Activated CD4-positive, alpha-beta T cell treated with anti-CD3 and anti-CD28 coated beads for 48 hours (primary cell): ENCODE measurements around the gene RAB3A.
"Not testable (repeated sequence)": the region's sequence is repeated elsewhere in the genome, so short reads cannot be mapped to it uniquely, and the experiment has no call there.

Experiments
- DNase-seq: peaks from one replicate; pipeline ENCODE4 v3.0.0-alpha.2; 2020

The RAB3A gene

DNA sequence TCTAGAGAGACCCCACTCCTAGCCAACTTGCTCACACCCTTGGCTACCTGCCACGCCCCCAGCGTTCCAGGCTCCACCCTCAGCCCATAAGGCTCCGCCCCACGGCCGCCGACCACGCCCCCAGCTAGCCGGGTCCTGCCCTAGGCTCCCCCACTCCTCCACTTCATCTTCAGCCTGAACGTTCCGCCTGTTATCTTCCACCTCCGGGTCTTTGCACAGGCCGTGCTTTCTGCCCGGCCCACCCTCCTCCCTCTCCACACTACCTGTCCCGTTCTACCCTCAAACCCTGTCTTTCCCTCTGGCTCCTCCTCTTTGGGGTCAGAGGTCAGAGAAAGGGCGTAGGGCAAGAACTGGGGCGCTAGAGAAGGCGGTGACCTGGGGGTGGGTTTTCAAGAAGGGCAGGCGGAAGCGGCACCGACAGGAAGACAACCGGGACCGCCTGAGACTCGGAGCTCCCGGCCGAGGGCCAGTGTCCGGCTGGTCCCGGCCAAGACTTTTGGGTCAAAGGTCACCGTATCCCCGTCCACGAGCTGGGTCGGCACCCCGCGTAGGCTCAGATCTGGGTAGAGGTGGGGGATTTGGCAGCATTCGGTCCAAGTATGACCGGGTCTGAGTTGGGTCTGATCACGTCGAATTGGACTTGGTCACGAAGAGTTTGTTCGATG, 20.1 kb upstream of the RAB3A start:
- DNase-seq = peak; percentile 65

DNA sequence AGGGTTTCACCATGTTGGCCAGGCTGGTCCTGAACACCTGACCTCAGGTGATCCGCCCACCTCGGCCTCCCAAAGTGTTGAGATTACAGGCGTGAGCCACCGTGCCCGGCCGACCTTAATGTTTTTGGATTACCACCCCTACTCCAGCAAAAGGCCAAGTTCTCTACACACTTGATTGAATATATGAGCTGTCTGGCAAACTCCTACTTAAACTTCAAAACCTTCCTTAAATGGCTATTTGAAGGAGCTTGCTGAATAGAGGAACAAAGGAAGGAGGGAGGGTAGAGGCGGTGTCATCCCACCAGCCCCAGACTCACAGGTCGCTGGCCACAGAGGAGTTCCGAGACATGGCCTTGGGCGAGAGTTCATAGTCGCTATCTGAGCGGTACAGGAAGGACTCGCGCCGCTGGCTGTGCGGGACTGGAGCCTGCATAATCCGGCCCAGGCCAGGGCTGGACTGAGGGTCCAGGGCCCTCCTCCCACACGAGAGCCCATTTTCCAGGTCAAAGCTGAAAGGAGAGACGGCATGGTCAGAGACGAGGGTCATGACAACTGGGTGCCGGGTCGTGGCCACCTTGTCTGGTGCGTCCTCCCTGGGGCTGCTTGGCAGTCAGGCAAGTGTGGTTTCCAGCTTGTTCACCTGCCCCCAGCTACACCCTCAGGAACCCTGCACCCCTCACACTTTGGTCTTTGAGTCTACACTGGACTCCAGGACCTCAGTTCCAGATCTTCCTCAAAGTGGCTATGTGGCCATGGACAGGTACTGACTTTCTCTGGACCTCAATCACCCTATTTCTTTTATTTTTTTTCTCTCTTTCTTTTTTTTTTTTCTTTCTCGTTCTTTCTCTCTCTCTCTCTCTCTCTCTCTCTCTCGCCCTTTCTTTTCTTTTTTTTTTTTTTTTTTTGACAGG, 18.2 kb upstream of the RAB3A start:
- no peak for DNase-seq

DNA sequence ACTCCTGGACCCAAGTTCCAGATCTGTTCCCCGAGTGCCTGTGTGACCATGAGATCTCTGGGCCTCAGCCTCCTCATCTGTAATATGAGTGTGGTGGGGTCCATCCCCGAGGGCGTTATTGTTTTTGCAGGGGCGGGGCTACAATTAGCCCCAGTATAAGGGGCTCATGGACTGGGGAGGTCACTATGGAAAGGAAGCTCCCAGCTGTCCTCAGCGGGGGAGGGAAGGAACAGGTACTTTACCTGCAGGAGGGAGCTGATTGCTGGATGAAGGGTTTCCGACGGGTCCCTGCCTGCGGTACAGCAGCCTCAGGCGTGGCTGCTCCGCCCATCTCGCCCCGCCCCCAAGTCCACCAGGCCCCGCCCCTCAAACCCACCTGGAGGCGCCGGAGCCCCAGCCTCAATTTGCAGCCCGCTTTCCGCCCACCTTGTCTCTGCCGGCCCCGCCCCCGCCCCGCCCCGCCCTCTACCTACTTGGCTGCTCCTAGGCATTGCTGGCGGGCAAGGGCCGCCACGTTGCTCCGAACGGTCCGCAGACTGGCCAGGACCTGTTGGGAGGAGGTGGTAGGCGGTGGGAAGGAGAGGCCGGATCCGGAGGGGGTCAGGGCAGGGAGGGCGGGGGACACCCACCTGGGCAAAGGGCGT, 16.9 kb upstream of the RAB3A start:
- DNase-seq = no peak

DNA sequence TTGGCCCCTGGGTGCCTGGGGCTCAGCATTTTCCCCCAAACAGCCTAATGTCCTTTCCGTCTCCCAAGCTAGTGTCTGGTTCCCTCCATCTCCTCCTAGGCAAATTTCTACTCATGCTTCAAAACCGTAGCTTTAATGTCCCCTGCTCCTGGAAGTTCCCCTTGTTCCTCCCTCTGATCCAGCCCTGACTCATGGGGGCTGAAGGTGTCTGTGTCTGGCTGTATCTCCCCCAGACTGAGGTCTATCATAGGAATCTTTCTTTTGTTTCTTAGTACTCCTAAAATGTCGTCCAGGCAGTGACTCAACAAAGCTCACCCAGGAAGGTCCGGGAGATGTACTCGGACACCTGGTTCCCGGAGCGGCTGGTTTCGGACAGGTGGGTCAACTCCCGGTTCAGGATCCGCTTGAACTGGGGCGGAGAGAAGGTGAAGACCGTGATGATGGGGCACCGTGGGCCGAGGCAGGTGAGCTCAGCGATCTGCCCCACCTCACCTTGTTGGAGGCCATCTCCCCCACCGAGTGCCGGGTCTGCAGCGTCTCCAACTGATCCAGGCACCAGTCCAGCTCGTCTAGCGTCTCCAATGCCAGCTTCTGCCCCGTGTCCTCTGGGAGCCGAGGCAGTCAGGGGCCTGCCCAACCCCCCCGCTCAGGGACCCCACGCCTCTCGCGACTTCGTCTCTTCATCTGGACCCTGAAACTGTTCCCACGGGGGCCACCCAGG, 16.2 kb upstream of the RAB3A start:
- DNase-seq = no peak

DNA sequence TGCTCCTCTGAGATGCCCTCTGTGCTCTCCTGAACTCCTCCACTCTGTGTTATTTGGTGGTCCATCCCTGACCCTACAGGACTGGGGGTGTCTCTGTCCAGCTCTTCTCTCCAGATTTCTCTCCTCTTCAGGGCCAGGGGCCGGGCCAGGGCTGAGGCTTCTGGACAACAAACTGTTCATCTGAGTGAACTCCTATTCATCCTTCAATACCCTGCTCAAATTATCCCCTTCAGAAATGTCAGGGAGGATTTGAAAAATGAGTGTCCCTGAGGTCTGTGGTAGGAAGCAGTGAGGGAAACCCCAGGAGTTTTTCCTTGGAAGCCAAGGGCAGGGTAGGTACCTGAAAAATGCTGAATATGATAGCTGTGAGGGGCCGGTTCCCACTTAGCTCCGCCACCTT, 14.8 kb upstream of the RAB3A start:
- no peak for DNase-seq

DNA sequence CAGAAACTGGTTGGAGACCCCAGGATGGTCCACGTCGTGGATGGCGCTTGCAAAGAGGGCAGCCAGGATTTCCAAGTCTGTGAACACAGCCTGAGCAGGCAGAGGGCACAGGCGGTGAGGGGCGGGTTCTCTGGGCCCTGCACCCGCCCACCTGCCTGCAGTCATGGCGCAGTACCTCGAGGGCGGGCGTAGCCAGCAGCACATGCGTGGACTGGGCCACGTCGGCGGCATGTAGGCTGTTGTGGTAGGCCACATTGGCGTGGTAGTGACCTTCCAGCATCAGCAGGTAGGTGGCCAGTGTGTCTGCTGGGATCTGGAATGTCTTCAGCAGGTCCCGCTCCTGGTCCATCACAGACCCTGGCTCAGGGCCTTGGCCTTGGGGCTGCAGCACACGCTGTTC, 14.3 kb upstream of the RAB3A start:
- DNase-seq = no peak

DNA sequence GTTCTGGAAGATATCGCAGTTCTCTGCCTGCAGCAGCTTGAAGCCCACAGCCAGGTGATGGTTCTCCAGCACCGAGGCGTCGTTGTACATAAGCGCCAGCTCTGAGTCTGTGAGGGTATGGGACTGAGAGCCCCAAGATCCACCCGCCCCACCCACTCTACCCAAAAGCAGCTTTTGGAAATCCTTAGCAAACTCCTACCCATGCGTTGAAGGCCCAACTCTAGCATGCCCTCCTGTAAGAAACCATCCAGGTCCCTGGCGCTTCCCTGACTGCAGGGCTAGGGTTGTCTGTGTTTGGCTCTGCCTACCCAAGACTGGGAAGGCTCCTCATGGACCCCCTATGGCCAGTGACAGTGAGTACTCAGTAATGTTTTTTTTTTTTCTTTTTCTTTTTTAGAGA, 12.9 kb upstream of the RAB3A start:
- no peak for DNase-seq

DNA sequence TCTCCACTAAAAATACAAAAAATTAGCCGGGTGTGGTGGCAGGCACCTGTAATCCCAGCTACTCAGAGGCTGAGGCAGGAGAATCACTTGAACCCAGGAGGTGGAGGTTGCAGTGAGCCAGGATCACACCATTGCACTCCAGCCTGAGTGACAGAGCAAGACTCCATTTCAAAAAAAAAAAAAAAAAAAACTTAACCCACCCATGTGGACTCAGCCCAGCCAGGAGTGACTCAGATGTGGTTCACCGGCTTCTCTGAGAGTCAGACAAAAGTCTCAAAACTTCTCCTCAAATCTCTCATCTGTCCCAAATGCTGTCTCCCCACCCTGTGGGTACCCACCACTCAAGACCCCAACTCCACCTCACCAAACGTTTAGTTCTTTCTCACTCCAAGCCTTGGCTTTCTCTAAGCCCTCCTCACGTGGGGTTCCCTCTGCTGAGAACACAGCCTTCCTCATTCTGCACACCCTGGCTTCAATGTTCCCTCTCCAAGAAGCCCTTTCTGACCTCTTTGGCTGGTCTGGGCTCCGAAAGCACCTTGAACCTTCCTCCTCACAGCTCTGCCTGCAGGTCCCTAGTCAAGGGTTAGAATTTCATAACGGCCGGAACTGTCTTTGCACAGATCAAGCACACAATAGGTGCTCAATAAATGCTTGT, 11.1 kb upstream of the RAB3A start:
- DNase-seq = peak; percentile 33

DNA sequence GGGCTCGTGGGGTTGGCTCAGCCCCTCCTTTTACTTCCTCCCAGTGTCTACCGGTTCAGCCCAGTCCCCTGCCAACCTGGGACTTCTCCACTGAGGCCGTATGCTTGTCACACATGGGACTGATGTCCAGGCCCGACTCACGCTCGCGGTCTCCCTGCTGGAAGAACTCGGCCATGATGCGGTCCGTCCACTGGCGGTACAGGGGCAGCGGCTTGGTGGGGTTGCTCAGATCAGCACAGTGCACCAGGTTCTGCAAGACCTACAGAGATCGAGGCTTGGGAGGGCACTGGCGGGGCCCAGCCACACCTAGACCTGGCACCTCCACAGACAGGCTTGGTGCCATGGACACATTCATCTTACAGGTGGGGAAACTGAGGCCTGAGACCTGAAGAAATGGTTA, 7.8 kb upstream of the RAB3A start:
- DNase-seq = no peak

DNA sequence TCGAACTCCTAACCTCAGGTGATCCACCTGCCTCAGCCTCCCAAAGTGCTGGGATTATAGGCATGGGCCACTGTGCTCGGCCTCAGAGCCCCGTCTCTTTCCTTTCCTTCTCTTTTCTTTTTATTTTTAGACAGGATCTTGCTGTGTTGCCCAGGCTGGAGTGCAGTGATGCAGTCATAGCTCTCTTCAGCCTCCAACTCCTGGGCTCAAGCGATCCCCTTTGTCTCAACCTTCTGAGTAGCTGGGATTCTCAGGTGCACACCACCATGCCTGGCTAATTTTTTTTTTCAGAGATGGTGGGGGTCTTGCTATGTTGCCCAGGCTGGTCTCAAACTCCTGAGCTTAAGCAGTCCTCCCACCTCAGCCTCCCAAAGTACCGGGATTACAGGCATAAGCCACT, 6.1 kb upstream of the RAB3A start:
- not testable (repeated sequence) for DNase-seq

DNA sequence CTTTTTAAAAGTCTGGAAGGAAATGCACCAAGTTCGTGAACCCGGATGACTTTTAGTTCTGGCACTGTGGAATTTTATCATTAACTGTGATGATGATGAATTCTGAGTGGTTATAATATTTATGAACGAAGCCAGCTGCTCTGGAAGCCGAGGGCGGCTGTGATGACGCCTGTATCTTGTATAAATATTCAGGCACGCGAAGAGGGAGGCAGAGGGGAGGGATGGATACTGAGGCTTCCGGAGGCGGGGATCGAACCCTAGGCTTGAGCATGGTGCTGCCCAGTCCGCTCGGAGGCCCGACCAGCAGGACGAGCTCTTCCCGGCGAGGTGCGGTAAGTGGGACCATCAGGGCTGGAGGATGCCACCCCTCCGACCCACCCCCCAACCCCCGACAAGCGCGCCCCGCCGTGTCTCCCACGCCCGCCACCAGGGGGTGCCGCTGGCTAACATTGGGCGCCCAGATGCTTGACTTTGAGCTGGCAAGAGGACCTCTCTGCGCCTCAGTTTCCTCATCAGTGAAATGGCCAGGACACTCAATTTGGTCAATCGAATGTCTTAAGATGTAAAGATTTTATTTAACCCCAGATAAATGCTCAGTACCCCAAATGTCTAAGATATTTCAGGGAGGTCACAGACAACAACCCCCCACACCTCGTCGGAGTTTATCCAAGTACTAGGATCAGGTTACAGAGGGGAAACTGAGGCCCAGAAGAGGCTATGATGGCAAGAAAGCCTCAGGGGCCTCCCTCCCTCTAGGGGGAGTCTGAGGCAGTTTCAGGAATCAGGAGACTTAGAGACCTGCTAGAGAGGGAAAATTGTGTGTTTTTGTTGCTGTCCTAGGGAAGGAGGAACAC, 4.5 kb upstream of the RAB3A start:
- peak; percentile 72 for DNase-seq

DNA sequence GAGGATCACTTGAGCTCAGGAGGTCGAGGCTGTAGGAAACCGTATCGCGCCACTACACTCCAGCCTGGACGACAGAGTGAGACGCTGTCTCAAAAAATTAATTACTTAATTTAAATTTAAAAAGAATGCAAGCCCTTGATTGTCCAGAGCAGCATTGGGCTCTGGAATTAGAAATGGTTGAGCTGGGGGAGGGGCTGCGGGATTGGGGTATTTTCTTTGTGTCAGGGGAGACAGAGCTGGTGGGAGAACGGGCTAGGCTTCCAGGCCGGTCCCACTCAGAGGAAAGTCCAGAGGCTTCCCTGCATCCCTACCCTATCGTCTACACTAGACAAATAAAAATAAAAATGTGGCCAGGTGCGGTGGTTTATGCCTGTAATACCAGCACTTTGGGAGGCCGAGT, 2.2 kb upstream of the RAB3A start:
- no peak for DNase-seq

DNA sequence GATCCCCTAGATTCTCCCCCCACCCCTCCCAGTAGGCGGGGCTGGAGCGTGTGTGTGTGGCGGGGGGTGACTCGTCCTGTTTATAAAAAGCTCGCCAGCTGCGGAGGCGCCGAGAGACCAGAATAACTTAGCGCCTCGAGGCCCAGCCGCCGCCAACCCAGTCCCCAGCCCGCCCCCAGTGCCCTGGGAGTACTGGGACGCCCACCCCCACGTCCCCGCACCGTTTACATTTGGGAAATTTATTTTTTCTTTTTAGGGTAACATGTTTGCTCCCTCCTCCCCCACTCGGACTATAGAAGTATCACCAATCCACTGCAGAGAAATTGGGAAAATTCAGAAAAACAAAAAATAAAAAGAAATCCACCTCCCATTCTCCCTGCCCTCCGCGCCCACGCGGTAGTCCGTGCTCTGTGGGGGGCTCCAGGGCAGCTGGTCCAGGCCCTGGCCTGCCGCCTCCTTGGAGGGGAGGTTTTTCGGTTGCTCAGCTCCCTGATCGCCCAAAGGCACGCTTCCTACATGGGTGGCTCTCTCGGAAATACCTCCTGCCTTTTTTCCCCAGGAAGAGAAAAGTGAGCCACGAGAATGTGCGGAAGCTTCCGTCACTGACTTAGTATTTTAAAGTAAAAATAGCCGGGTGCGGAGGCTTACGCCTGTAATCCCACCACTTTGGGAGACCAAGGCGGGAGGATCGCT, 1.5 kb upstream of the RAB3A start:
- peak; percentile 72 for DNase-seq

DNA sequence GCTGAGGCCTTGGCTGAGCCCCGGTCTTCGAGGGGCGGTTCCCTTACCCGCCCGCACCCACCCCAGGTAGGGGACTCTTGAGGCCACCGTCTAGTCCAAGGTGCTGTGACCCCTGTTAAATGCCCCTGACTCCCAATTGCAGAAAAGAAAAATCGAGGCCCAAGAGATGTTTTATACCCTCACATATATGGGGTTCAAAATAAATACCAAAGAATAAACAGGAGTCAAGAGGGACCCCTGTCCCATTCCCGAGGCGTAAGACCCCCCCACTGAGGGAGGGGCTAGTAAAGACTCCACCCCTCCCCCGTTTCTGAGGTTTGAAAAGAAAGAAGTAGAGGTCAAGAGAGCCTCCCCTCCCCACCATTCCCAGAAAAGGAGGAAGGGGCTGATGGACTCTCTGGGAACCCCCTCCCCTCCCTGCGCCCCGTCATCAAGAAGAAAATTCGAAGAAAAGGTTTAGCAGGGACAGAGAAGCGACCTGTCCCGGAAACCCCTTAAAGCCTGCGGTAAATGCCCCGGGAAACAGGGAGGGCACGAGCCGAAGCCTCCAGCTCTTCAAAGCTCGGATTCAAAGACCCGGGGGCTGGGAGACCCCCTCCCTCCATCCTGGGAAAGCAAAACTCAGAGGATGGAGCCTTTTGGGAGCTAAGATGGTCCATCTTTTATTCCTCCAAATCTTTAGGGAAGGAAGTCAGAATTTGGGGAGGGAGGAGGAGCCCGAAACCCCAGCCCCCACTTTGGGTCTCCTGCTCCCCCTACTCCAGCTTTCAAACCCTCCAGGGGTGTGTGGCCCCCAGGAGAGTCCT, 755 bp upstream of the RAB3A start:
- DNase-seq = peak; percentile 23

DNA sequence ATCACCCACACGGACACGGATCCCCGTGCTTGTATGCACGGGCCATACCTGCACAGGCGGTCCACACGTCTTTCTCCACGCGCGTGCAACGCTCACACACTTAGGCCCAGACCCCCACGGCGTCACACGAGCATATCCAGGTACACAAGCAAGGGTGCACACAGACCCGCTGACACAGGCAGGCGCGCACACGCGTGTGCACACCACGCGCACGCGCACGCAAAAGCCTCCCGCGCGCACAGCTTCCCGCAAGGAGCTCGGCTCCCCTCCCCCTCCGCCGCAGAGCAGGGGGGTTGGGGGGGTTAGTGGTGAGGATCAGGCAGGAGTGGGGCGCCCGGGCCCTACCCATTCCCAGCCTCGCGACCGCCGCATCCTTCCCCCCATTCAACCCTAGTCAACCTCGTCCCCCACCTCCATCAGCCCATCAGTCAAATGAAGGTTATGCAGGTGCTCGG, 407 bp downstream of the RAB3A start:
- peak; percentile 58 for DNase-seq

DNA sequence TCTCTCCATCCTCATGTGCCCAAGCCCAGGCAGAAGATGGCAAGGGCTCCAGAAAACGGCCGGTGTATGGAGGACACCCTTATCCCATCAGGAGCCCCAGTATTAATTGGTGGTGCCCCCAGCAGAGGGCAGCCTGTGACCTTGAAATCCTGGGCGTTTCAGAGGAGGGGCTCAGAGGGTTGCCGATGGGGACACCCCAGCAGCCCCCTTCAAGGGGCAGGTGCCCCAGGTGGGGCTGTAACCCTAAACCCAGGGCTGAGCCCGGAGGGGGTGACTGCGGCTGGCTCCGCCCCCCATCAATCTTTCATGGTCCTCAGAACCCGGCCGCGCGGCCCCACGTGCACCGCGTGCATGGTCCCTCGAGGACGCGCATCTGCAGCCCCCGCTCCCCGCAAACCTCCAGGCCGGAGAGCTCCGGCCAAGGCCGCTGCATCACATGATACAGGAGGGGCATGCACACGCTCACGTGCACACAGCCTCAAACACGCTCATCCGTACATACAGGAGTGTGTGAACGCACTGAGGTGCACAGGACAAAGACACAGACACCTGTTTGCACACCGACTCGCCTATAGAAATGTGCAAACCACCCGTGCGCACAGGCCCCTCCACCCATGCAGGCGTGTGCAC, 949 bp downstream of the RAB3A start:
- peak; percentile 51 for DNase-seq

DNA sequence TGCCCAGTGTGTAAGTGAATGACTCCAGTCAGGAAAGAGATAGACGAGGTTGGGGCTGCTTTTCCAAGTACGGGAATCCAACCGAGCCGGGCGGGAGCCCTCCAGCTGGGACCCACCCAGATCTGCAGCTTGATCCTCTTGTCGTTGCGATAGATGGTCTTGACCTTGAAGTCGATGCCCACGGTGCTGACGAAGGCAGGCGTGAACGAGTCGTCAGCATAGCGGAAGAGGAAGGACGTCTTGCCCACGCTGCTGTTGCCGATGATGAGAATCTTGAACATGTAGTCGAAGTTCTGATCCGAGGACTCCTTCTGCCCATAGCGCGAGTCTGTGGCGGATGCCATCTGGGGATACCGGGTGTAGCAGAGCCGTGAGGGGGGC, 1.5 kb downstream of the RAB3A start:
- DNase-seq = no peak

DNA sequence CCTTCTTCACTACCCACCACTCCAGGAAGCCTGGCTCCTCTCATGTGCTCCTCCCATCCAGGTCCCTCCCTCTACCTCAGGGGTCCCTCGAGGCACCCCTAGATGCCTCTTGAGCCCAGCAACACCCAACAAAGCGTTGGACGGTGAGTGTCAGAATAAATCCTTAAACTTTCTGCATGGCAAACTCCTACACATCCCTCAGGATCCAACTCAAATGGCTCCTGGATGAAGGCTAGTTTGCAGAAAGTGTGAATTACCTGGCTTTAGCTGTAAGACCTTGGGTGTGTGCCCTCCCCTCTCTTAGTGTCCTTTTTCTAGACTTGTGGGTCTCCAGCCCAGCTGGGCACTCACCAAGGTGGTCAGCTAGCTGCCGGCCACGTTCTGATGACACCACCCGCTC, 5.5 kb downstream of the RAB3A start:
- DNase-seq = no peak

DNA sequence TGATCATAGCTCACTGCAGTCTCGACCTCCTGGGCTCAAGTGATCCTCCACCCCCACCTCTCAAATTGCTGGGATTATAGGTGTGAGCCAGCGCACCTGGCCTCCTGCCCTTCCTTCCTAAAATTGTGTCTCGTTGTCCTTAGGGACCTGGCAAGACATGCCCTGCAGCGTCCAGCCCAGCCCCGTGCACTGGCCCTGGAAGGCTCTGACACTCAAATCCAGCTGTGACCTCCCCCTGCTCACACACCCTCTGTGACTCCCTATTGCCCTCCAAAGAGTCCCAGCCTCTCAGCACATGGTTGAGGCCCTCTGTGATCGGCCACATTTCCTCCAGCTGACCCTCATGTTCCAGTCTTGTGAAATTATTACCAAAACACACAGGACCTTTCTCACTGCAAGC, 5.9 kb downstream of the RAB3A start:
- no peak for DNase-seq

DNA sequence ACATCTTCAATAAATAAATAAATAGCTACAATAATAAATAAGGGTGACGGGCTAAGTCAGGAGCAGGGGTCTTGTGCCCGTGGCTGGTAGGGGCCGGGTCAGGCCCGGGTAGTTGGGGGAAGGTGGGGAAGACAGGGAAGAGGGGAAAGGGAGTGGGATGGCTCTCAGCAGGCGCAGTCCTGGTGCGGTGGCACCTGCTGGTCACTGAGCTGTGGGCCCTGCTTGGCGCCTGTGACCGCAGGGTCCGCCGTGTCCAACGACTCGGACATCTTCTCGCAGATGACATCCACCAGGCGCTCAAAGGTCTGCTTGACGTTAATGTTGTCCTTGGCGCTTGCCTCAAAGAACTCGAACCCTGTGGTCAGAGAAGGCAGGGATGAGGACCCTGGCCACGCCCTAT, 6.5 kb downstream of the RAB3A start:
- no peak for DNase-seq
